NCI-H2227 (cell line): Measurements from ENCODE around the gene IKZF2.

Experiments used
- DNase-seq: peaks from one replicate; lab custom pipeline; 2025; ENCODE audit not compliant: unreplicated experiment; lab: John Stamatoyannopoulos, UW

IKZF2 gene

DNA sequence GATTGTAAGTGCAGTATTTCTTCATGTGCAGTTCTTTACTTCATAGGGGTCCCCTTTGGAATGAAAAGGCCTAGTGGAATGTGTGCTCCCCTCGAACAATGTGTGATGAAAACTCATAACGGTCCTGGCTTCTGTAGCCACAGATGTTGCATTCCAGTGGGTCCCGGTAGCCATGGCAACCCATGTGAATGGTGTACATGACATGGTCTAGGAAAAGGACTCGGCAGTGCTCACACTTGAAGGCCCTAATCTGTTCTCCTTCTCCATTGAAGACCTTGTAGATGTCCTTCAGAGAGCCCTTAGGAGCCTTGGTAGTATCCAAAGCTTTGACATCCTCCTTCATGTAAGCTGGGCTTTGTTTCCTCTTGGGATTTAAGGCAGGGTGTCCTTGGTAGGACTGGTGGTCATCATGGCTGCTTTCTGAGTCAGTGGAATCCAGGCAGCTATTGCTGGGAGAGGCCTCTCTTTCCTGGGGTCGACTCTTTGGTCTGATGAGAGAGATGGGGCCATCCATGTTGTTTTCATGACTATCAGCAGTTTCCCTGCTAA lies 144.0 kb downstream of the IKZF2 start:
- no peak for DNase-seq

DNA sequence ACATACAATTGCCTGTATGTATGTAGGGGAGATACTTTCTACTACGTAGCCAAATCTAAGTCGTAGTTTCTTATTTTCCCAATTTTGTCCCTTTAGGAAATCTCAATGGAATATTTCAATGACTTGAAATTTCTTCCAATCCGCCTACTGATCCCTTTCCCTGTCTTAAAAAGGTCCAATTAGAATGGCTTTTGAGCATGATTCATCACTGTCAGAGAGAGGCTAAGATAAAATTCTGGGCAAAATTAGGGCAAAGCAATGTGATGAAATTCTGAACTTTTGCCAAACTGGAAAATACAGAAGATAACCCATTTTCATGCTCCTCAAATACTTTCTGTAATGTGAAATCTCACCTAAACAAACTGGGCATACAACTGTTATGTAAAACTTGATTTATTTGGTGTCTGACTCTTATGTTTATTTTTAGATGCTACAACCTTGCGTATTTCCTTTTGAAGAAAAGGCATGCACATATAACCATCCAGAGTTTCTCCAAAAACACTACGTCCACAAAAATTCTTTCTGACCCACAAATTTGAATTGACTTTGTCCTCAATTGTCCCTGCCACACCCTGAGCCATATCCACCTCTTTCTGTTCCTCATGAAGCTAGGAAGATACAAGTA lies 147.1 kb downstream of the IKZF2 start:
- DNase-seq: no peak

GRCh38 chr2:213002383-213002782 lies 149.0 kb downstream of the IKZF2 start:
- DNase-seq: no peak

GRCh38 chr2:213001297-213001910 lies 150.0 kb downstream of the IKZF2 start:
- DNase-seq: no peak

GRCh38 chr2:212998626-212999359 lies 152.6 kb downstream of the IKZF2 start:
- no peak for DNase-seq

- no peak for DNase-seq
Observed at GRCh38 chr2:212997526-212998020, 153.8 kb downstream of the IKZF2 start.

- no peak for DNase-seq
Observed at GRCh38 chr2:212995920-212996319, 155.5 kb downstream of the IKZF2 start.

DNA sequence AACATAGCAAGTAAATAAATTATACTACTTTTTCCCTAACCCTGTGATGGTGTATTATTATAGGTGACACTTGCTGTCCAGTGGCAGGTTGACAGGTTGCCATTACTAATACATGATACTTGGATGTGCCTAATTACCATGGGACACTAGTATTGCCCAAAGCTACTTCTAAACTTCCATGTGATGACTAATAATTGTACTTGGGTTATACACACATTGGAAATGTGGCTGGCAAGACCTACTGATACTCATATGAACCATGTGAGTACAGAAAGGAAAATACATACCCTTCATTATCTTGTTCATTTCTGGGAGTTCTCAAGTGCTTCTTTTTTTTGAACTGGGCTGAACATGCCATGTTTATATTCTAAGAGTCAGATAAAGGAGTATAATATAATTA lies 156.4 kb downstream of the IKZF2 start:
- DNase-seq: no peak

DNA sequence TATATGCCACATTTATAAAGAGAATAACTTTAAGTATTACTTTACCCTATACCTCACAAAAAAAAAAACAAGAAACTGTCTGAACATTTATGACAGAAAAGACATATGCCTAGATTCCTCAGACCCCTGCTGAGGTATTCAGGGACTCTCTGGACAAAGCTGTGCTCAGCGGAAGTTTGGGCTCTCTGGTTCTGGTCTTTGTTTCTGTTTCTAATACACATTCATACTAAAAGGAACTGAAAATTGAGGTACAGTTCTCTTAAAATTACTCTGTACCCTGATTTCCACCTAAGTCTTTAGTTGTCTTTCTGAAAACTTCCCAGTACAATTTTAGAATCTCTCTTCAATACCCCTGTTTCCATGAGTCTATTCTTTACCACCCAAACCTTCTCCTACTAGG lies 160.3 kb downstream of the IKZF2 start:
- no peak for DNase-seq

DNA sequence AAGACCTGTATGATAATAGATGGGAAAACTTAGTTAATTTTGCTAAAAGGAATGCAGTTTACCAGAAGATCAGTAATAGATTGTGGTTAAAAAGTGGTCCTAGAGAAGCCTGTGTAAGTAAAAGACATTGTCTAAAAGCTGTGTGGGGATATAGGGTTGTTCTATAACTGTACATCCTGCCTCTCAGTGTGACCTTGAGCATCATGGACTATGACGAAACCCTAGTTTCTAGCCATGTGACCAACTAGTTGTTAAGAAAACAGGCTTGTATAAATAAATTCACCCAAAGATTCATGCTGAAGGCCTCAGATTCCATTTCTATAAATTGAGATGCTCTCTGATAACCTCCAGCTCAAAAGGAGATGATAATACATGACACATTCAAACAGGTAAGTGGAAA lies 160.7 kb downstream of the IKZF2 start:
- DNase-seq: no peak

- DNase-seq: no peak
Observed at GRCh38 chr2:212987492-212987891, 163.9 kb downstream of the IKZF2 start.

DNA sequence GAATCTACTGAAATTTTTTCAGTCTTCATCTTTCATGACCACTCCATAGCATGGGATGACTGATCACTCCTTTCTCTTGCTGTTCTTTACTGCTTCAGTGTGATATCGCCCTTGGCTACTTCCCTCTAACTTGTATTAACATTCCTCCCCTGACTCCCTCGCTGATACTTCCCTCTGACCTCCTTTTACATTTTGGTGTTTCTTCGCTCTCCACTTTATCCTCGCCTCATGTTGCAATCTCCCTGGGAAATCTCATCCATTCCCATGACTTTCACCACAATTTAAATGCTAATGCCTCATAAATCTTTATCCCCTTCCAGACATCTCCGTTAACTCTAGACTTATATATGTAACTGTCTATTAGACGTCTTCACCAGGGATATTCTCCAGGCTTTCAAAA lies 167.3 kb downstream of the IKZF2 start:
- no peak for DNase-seq

GRCh38 chr2:212979799-212980198 lies 171.6 kb downstream of the IKZF2 start:
- no peak for DNase-seq

DNA sequence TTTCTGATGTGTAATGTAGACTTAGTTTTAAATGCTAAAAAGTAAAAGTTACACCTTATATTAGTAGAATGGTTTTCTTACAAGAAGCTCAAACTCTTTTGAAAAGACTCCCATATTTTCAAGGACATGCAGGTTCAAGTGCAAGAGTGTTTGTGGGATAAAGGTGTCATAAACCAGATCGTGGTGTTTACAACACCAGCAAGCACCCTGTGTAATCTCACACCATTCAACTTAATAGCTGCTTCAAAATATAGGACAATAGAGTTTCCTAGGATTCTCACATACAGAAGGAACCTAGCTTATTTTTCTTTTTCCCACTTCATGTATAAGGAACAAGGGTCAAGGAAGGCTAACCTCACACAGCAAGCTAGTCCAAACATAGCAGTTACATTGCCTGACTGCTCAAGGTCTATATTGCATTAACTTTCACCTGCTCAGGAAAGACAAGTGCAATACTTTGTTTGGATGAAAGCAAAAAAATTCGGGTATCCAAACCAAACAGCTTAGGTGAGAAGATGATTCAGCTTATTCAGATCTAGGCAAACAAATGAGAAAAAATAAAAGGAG lies 172.3 kb downstream of the IKZF2 start:
- peak; percentile 30 for DNase-seq

DNA sequence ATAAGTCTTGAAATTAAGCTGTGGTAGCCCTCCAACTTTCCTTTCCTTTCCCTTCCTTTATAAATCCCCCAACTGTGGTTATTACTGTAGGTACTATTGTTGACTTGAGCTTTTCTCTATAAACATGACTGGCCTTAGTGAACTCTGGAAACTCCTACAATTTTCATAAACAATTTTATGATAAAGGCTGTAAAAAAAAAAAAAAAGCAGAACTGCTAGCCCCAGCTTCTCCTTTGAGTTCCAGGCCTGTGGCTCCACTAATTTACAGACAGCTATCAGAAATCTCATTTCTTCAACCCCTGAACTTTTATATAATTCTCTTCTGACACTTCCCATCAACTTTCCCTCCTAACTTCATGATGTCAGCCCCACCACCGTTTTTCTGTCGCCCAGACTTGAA lies 174.3 kb downstream of the IKZF2 start:
- no peak for DNase-seq

DNA sequence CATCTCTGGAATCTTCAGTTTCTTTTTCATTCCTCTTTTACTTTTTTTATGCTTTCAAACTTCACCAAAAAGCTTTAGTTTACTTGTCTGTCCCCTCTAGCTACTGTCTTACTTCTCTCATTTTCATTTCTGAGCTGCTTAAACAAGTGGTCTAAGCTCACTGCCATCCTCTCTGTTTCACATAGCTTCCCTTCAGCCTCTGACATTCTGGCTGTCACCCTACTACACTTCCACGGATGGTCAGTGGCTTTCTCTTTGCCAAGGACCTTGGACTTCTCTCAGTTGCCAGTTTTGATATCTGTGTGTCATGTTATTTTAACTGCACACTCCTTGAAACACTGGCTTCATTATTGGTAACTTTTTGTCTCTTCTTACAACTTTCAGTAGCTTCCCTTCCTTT lies 176.1 kb downstream of the IKZF2 start:
- no peak for DNase-seq

DNA sequence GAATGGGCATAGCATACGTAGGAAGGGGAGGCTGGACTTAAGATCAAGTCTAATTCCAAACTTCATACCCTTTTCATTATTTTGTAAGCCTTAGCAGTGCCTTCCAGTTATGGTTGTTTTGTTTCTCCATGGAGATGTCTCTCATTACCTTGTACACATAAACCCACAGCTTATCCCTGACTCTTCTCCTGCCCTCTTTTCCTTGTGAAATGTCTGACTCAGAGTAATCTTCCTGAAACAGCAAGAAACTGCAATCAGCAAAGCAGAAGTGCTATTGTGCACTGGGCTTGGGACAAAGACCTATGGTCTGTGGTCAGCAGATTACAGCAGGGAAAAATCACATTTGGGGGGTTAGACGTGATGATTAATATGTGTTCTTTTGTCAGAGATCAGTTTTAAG lies 176.7 kb downstream of the IKZF2 start:
- no peak for DNase-seq

DNA sequence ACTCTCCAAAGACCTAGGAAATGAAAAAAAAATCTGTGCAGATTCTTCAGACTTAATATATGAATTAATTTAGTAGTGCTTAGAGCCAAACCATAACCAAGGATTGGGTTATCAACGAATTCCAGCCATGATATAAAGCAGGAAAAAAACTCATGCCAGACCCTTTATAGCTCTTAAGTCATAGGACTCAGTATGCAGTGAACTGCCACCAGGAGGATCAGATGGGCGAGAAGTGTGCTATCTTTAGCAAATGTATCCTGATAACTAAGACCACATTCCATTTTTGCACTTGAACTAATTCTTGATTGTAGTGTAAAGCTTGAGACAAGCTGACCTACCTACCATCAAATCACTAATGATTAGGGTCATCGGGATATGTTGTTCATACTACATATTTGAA lies 178.1 kb downstream of the IKZF2 start:
- DNase-seq: no peak

DNA sequence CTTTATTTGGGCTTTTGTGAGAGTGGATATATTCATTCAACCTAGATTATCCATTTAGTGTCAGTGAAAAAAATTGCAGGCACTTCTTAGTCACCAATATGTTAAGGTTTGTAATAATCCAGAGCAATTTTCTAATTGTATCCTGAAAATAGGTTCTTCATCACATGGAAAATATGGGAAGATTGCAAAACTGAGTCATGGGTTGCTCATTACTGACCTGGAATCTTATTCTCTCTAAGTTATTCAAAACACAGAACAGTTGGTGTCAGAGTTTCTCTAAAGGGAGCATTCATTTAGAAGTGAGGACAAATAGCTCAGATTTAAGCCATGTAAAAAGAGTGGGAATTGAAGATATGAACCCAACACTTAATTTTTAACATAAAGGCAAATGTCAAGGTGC lies 181.3 kb downstream of the IKZF2 start:
- DNase-seq: no peak

GRCh38 chr2:212968284-212969081 lies 182.9 kb downstream of the IKZF2 start:
- DNase-seq: no peak

- DNase-seq: no peak
Observed at GRCh38 chr2:212966884-212967283, 184.5 kb downstream of the IKZF2 start.
